ENCODE data around the gene ETF1.

ETF1 gene

DNA sequence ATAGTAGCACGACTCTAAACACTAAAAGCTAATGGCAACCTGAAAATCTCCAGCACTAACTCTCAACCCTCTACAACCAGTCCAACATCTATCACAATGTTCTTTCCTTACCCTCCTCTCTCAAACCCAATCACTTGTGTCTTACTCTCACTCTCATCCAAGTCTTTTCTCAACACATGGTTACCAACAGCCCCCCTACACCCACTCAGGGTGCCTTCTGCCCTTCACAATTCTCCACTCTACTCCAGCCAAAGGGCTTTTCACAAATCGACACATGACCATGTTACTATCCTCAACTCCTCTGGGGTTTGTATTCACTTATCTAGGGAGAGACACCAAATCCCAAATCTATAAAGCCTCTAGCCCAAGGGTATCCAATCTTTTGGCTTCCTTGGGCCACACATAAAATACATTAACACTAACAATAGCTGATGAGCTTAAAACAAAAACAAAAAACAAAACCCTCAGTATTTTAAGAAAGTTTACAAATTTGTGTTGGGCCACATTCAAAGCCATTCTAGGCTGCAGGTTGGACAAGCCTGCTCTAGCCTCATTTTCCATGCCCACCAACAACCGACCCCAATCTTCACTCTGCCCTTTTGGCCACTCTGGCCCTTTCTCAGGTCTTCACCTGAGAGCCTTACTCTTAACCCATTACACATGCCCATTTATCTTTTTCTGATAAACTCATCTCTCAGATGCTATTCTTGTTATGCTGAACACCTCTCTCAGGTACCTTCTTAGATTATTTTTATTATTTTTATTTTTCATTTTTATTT lies 20.5 kb upstream of the ETF1 start:
- DNase-seq (ENCODE audit: low read depth, low spot score): no peak

DNA sequence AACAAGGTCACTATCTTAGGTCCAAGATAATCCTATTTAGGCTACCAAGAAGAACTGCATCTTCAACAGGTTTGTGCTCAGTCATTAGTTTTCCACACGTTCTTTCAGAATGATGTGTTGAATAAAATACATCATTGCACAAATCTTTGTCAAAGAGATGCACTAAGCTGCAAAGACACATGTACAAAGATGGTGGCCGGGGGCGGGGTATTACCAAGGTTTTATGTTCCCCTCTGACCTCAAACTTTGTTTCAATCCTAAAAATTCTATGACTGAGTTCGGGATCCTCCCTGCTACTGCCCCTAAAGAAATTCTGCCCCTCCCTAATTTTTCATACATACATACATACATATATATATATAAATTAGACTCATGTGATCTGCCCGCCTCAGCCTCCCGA lies 17.9 kb upstream of the ETF1 start:
- no peak for DNase-seq (ENCODE audit: low read depth, low spot score)

DNA sequence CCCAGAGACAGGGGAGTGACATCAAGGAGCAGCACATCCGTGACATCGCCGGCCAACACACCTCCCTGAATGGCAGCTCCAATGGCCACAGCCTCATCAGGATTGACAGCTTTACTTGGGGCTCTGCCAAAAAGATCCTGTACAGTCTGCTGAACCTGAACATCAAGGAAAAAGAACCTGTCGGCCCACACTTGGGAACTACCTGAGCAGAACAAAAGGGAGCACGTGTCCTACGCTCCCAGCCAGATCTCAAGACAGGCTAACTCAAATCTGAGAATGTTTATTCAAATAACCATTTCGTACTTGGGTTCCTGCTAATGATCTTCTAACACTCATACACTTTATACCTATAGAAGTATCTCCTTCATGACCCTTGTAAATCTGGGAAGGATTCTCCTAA lies 16.9 kb upstream of the ETF1 start:
- DNase-seq (ENCODE audit: low read depth, low spot score): no peak

DNA sequence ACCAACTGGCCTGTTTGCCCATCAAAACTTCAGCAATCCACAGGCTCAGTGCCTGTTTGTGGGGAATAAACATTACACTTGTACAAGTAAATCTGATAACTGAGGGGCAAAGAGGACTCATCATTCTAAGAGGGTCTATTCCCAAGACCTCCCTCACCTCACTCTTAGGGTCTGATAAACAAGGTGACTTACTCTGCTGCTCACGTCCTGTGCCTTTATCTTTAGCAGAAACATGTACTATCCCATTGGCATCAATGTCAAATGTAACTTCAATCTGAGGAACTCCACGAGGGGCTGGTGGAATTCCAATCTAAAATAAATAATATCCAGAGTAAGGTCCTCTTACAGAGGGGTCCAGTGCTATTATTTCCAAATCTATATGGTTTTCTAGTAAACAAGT lies 14.6 kb upstream of the ETF1 start:
- DNase-seq (ENCODE audit: low read depth, low spot score): no peak

DNA sequence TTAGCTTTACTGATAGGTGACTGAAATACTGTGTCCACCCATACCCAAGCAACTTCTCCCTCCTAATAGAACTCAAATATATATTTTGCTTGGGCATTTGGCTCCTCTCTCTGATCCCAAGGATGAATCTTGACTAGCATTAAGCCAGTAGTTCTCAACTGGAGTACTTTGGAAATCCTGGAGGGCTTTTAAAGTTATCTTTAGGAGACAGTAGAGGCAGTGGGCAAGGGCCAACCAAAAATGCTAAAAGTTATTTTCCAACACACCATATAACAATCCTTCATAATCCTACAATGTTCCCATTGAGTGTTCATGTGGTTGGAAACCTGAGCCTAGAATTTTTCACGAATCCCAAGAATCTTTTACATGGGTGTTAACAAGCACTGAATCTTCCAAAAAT lies 11.1 kb upstream of the ETF1 start:
- DNase-seq (ENCODE audit: low read depth, low spot score): no peak

DNA sequence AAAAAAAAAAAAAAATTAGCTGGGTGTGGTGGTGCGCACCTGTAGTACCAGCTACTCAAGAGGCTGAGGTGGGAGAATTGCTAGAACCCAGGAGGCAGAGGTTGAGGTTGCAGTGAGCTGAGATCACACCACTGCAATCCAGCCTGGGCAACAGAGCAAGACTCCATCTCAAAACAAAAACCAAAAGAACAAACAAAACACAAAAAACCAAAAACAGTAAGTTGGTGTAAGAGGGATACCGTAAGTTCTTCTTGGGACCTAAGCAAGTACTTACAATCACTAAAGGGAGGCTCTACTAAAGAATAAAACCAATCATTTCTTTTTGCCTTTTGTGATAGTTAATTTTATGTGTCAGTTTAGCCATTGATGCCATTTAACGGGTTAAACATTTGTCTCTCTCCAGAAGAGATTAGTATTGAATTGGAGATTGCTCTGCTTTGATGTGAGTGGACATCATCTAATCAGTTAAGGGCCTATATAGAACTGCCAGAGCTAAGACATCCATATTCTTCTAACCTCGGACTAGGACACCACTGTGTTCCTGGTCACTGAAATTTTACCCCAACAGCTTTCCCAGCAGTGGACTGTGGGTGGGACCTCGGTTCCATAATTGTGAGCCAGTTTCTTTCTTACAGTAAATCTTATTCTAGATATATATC lies 10.5 kb upstream of the ETF1 start:
- no peak for DNase-seq (ENCODE audit: low read depth, low spot score)

DNA sequence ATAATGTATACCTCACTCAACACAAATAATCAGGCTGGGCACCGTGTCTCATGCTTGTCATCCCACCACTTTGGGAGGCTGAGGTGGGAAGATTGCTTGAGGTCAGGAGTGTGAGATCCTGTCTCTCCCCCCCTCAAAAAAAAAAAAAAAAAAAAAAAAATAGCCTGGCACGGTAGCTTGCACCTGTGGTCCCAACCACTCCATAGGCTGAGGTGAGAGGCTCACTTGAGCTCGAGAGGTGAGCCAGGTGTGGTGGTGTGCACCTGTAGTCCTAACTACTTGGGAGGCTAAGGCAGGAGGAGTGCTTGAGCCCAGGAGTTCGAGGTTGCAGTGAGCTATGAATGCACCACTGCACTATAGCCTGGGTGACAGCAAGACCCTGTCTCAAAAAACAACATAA lies 9.6 kb upstream of the ETF1 start:
- DNase-seq (ENCODE audit: low read depth, low spot score): no peak

DNA sequence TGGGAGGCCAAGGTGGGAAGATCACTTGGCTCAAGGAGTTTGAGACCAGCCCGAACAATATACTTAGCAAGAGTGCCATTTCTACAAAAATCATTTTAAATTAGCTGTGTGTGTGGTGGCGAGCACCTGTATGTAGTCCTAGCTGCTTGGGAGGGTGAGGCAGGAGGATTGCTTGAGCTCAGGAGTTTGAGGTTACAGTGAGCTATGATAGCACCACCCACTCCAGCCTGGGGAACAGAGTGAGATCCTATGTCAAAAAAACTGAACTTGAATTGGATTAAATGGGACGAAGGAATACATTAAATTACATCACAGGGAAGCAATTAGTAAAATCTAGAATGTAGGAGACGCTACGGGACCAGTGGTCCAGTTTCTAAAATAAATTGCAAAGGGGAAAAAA lies 6.4 kb upstream of the ETF1 start:
- DNase-seq (ENCODE audit: low read depth, low spot score): no peak

DNA sequence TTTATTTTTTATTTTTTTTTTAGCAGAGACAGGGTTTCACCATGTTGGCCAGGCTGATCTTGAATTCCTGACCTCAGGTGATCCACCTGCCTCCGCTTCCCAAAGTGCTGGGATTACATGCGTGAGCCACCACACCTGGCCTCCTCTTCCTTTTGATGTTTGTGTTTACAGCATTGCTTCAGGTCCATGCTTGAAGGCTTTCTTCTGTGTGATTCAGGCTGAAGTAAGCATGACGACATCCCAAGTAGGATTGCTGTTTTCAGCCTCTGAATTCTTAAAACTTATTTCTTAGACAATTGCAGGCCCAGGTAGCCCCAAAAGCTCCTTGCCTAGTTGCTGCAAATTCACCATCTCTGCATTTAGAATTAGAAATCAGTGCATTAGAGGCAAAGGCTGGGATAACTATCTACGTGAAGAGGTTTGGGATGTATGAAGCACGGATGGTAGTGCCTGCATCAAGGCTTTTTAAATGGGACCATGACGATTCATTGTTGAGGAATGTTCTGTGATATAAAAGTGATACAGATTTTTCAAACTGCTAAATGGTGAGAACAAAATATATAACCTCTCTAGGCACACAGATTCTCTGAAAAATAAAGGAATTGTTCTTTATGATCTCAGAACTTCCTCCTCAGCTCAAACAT lies 3.0 kb upstream of the ETF1 start:
- no peak for DNase-seq (ENCODE audit: low read depth, low spot score)

DNA sequence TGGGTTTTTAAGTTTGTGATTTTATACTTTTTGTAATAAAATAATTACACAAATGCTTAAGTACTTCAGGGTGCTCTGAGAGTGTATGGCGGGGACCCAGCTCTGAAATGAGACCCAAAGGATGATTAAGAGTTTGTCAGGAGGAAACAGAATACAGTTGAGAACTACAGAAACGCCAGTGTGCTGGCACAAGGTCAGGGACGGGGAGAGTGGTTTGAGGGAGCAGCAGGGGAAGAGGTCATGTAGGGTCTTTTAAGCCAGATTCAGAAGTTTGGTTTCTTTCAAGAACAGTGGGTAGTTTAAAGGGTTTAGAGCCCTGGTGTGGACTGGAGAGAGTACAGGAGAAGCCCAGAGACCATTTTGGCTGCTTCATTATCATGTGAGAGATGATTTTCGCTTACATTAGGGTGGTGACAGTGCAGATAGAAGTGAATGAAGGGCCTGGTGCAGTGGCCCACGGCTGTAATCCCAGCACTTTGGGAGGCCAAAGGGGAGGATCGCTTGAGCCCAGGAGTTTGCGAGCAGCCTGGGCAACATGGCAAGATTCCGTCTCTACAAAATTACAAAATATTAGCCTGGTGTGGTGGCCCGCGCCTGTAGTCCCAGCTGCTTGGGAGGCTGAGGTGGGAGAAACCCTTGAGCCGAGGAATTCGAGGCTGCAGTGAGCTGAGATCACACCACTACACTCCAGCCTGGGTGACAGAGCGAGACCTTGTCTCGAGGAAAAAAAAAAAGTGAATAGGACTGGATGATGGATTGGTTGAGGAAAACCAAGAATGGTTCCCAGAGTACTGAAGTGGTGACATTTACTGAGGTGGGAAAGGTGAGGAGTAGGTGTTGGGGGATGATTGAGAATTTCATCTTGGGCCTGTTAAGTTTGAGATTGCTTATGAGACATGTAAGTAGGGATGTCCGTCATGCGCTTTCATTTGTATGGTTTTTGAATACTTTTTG lies 1.4 kb upstream of the ETF1 start:
- no peak for DNase-seq (ENCODE audit: low read depth, low spot score)

DNA sequence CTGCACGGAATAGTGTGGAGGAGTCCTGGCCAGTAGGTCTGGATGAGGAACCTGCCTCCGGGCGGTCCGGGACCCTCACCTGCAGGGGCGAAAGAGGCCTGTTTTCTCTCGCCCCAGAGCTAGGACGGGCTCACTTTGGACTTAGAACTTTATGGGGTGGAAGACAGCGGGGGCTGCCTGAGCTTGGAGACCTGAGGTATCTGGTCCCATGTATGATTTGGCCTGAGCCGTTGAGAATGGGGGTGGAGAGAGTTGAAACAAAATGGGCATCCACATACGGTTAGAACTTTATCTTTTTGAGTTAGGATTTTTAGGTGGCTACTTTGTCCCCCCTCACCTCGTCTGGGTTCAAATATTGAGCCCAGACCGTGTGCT lies 681 bp upstream of the ETF1 start:
- DNase-seq (ENCODE audit: low read depth, low spot score): no peak

DNA sequence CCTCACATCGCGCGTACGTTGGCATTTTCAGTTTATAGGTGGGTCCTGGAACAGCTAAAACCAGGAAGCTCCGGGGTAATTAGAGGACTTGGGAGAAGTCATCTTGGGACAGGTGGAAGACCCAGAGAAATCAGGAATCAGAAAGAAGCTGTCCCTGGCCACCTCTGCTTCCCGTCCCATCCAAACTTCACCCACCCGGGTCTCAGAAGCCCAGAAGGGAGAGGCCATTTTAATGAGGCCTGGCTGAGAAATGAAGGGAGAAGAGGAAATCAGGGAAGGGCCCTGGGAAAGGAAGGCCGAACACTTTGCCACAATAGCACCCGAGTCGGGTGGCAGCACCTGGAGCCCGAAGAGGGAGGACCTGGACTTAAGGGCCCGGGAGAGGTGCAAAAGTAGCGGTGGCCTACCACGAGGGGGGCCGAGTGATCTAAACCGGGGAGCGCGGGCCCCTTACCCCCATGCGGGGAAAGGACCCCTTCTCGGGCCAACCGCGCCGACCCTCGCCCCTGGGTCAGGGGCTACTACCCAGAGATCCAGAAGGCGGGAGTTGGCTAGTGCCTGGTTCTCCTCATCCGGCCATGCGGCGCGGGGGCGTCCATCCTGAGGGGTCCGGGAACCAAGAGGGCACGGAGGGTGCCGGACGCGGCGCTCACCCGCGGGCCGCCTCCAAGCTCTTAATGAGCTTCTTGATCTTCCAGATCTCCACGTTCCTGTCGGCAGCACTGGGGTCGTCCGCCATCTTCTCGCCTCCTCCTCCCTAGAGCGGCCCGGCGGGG lies 668 bp downstream of the ETF1 start:
- DNase-seq (ENCODE audit: low read depth, low spot score): no peak

DNA sequence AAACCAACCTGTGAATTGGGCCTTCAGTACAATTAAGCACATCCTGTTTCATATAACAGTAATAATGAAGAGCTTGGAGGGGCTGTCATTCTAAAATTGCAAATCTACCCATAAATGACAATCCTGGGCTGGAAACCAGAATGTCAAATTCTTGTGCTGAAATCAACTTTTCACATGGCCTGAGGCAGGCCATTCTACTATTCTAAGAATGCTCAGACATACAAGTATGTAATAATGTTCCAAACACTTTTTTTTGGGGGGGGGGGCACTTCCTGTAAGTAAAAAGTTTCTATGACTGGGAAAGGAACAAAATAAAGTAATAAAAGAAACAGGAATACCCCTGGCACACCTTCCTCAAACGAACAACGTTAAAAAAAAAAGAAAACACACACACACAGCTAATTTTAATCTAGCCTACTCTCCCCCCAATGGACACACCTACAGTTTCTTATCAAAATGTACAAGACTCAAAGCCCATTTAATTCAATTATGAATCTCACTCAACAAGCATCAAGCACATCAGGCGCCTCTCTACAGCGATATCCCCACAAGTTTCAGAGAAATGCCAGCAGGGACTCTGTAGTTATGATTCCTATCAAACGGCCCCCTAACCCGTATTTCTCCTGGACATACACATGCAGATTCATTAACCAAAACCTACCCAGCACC lies 1.4 kb downstream of the ETF1 start:
- DNase-seq (ENCODE audit: low read depth, low spot score): no peak

DNA sequence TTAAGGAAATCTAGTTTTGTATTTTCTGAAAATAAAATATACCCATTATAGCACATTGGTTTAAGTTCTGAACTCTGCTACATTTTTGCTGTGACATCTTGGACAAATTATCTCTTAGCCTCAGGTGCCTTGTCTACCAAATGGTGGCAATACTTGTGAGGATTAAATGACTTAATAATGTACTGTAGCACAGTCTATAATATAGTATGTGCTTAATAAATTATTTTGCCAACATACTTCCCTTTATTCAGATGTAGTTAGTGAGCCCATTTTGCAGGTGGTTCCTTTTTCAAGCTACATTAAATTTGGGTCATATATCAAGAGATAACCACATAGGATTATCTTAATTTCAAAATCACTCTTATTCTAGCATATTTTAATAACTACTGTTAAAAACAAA lies 3.2 kb downstream of the ETF1 start:
- DNase-seq (ENCODE audit: low read depth, low spot score): no peak

DNA sequence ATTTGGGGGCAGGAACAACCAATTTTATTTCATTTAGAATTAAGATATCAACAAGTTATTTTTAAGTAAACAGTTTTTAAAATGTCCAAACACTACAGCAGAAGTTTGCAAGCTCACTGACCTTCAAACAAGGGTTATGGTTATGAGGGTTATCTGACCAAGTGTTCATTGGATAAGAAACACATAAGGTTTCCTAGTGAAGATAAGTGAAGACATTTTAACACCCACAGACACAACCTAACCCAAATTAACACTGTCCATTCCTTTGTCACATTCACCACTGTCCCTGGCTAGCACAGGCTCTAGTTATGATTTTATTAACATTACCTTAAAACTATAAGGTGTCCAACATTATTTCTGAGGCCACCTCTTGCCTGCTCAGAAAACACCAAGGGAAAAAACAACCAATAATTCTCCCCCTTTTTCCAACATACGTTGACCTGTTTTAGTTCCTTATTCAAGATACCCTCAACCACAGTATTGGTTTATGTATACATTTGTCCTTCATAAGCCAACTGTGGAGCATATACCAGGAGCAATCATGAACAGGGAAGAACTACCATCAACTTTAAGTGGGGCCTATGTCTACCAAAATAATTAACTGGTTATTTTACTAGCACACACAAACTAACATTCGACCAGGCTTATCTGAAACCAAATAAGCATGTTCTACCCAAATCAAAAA lies 4.0 kb downstream of the ETF1 start:
- DNase-seq (ENCODE audit: low read depth, low spot score): no peak

DNA sequence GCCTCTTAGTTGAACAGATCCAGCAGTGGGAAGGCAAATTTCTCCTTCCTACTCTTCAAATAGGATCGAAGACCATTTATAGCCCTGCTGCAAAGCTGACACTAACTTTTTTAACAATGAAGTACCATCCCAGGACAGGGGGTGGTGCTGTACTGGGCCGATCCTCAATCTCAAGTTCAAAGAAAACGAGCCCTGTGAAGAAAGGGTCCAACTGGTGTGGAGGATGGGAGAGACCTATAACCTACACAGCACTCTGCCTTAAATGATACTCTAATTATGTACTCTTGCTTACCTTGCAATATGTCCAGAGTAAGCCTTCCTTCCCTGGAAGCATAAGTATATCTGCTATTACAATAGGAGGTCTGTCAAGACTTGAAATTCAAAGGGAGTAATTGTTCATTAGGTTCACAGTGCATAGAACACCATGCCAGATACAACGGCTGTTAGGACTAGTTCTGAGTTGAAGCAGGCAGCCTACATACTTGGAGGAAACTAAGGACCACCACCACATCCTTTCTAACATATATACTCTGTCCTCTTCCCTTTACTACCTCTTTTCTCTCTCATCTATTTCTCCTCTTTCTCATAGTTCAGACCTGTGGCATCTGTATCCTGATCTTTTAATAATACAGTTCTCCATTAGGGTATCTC lies 6.2 kb downstream of the ETF1 start:
- no peak for DNase-seq (ENCODE audit: low read depth, low spot score)

DNA sequence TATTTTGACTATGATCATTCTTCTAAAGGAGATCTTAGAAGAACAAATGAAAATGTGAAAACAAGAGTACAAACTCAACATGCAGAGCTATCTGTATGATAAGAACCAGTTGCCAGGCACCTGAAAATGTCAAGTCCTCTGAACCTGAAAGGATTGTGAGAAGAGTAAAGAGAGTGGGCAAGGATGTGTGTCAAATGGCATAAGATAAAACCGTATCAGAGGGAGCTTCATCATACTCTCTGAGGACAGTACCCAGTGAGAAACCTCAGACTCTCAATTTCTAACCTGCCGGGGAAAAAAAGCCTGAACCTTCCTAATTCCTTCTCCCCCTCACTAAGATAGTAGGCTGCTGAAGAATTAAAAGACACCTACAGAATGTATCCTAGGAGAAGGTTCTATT lies 6.8 kb downstream of the ETF1 start:
- no peak for DNase-seq (ENCODE audit: low read depth, low spot score)

DNA sequence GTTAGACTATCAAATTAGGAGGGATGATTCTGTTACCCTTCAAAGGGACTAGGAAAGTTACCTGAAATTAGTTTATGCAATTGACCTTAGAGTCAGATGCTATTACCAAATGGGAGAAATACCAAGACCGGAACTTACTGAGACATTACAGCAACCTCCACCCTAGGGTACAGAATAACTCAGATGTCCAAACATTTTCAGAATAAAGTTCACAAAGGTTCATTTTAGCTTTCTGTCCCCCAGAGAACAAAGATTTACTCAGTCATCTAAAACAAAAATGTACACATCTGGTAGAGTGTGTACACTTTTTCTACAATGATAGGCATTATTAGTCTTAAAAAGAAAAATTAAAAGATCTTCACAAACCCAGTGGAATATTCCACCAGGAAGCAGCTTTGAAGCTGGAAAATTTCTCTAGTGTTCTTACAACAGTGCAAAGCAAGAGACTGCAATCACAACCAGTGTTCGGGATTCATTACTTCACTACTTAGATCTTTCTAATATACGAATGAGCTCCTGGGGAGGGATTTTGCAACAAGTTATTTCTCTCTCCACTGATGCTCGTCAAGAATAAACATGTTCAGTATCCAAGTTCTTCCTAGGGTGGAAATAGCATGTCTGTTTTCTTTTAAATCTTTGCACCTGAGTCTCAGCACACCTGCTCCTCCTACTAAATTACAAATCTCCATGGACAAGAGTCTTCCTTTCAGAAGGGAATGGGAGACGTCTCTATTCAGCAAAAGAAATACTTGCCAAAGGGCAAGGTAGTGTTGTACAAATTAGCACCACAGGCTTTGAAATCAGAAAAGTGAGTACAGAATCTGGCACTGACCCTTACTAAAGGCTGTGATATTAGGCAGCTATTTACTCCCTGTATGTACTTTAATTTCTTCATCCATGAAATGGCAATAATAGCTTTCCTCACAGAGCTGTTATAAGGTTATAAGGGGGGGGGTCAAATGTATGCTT lies 8.8 kb downstream of the ETF1 start:
- no peak for DNase-seq (ENCODE audit: low read depth, low spot score)

Measured in brain pericyte (primary cell).